Activated CD8-positive, alpha-beta memory T cell treated with anti-CD3 and anti-CD28 coated beads, Interleukin-2, amount 50 U/mL, for 1 hour (primary cell): ENCODE measurements around the gene ADAMTS19.
"Not testable (repeated sequence)": the region's sequence is repeated elsewhere in the genome, so short reads cannot be mapped to it uniquely, and the experiment has no call there.

Experiments used
- DNase-seq: peaks from one replicate; pipeline ENCODE4 v3.0.0-alpha.2; 2020; ENCODE audit errors: extremely low read depth

The ADAMTS19 gene, protein sequence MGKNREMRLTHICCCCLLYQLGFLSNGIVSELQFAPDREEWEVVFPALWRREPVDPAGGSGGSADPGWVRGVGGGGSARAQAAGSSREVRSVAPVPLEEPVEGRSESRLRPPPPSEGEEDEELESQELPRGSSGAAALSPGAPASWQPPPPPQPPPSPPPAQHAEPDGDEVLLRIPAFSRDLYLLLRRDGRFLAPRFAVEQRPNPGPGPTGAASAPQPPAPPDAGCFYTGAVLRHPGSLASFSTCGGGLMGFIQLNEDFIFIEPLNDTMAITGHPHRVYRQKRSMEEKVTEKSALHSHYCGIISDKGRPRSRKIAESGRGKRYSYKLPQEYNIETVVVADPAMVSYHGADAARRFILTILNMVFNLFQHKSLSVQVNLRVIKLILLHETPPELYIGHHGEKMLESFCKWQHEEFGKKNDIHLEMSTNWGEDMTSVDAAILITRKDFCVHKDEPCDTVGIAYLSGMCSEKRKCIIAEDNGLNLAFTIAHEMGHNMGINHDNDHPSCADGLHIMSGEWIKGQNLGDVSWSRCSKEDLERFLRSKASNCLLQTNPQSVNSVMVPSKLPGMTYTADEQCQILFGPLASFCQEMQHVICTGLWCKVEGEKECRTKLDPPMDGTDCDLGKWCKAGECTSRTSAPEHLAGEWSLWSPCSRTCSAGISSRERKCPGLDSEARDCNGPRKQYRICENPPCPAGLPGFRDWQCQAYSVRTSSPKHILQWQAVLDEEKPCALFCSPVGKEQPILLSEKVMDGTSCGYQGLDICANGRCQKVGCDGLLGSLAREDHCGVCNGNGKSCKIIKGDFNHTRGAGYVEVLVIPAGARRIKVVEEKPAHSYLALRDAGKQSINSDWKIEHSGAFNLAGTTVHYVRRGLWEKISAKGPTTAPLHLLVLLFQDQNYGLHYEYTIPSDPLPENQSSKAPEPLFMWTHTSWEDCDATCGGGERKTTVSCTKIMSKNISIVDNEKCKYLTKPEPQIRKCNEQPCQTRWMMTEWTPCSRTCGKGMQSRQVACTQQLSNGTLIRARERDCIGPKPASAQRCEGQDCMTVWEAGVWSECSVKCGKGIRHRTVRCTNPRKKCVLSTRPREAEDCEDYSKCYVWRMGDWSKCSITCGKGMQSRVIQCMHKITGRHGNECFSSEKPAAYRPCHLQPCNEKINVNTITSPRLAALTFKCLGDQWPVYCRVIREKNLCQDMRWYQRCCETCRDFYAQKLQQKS

GRCh38 chr5:129459777-129460671, at the start of gene ADAMTS19:
Gene ADAMTS19, plus strand, starts transcription at chr5:129460298. Its CDS starts 94 bp downstream, at chr5:129460392.
- DNase-seq = no peak

DNA sequence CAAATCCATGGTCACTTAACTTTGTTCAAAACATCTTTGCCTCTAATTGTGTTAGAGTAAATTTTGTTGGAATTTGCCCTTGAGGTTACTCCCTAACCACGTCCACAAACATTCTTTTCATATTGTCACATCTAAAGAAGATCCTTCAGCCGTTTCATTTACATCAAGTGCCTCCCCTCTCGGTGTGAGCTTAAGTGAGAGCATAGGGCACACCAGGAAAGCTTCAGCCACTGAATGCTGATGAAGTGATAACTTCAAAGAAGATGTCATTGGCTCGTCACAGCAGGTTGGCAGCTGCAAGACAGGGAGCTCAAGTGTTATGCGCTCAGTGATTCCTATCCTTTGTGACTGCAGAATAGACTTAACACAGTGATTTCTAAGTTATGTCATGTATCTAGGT, 49.6 kb upstream of the ADAMTS19 start:
- DNase-seq = no peak

DNA sequence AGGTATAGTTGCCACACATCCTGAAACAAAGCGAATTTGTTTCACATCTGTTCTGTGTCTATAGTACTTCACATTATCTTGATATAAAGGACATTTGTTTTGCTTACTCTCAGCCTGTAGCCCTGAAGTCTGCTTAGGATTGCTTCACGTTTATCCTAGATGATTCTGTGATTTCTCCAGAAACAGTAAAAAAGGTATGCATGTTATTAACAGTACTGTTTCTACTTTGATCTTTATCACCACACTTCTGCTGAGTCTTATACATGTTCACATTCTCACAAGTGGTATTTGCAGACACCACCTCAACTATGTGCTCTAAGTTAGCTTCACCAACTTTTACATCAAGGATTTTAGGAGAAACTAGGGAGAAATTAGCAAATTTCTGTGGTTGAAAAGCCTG, 47.4 kb upstream of the ADAMTS19 start:
- no peak for DNase-seq

- DNase-seq = no peak
Observed at GRCh38 chr5:129413570-129413969, 46.5 kb upstream of the ADAMTS19 start.

DNA sequence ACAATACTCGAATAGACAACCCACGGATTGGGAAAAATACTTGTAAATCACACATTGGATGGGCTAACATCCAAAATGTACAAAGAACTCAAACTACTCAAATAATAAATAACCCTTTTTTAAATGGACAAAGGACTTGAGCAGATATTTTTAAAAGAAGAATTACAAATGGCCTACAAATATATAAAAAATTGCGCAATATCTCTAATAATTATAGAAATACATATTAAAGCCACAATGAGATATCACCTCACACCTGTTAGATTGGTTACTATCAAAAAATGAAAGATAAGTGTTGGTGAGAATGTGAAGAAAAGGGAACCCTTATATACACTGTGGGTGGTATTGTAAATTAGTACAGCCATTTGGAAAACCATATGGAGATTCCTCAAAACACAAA, 40.8 kb upstream of the ADAMTS19 start:
- no peak for DNase-seq

GRCh38 chr5:129425031-129425430, 35.1 kb upstream of the ADAMTS19 start:
- DNase-seq = no peak

- no peak for DNase-seq
Observed at GRCh38 chr5:129426071-129426470, 34.0 kb upstream of the ADAMTS19 start.

DNA sequence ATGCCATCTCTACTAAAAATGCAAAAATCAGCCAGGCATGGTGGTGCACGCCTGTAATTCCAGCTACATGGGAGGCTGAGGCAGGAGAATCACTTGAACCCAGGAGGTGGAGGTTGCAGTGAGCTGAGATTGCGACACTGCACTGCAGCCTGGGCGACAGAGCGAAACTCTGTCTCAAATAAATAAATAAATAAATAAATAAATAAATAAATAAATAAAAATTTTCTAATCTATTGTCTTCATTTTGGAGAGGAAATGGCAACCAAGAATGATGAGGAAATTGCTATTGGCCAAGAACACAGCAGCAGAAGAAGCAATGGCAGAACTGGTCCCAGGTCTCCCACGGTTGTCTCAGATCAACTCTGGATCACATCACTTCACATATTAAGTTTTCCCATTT, 31.5 kb upstream of the ADAMTS19 start:
- DNase-seq = not testable (repeated sequence)

- DNase-seq = no peak
Observed at GRCh38 chr5:129431406-129431805, 28.7 kb upstream of the ADAMTS19 start.

GRCh38 chr5:129438322-129438721, 21.8 kb upstream of the ADAMTS19 start:
- DNase-seq = no peak

GRCh38 chr5:129440424-129440823, 19.7 kb upstream of the ADAMTS19 start:
- no peak for DNase-seq

DNA sequence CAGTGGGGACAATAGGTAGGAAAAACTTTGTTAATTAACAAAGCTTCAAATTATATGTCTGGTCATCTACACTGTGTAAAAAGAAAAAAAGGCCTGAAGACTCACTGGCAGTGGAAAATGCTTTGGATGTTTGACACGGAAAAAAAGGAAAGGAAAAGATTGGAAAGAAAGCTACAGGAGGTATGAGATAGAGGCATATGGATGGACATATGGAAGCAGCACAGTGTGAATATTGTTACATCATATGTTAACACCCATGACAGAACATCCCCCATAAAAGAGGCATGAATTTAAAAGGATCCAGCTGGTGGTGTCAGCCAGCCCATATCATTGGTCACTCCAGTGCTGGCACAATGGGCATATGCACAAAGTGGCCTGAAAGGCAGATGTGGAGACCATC, 19.0 kb upstream of the ADAMTS19 start:
- DNase-seq = no peak

DNA sequence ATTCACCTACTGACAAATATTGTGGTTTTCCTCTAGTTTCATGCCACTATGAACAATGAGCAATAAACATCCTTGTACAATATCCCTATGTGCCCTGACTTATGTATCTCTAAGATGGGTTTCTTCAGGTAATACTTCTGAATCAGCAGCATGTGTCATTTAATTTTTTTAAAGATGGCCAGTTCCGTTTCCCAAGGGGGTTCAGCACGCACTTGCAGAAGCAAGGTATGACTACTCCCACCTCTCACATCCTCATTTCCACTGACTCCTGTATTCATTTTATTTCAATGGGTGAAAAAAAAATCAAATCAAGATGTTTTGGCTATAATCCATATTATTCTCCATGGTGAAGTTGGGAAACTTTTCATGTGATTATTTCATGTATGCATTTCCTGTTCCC, 14.7 kb upstream of the ADAMTS19 start:
- no peak for DNase-seq

DNA sequence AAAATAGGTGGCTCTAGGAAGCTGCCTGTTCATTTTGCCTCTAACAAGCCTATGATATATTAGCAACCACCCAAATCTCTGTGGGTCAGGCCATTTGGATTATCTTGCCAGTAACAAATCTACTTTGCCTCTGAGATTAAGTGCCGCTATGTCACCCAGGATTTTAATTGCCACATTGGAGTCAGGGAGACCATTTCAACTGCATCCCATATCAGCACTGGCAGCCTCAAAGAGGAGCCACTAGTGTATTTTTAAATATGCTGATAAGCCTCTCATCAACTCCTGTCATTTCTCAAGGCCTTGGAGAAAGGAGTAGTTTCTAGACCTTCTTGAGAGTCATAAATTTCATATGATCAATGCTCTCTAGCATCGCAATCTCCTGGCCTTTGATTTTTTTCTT, 12.1 kb upstream of the ADAMTS19 start:
- DNase-seq = no peak

DNA sequence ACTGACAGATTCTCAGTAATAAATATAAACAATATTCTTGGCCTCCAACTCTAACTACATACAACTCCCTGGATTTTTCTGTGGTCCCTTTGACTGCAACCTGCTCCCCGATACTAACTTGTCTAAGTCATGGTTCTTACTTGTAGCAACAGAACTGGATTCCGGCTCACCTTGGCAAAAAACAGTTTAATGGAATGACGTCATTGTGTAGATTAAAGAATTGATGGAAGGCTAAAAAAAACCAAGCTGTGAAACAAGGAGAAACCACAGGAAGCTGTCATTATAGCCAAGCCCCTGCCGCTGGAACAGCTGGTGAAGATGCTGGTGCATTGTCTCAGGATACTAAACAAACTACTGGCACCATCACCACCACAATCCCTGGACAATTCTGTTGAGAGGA, 11.4 kb upstream of the ADAMTS19 start:
- no peak for DNase-seq

DNA sequence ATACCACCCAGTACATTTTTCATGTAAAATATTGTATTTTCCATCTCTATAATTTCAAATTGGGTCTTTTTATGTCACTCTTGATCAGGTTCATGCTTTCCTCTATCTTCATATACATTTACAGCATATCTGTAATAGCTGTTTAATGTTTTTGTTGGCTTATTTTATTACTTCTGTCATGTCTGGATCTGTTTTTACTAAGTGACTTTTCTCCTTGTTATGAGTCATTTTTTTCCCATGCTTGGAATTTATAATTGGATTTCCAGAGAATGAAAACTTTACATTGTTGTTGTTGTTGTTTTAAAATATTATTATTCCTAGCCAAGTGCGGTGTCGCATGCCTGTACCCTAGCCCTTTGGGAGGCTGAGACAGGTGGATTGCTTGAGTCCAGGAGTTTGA, 5.6 kb upstream of the ADAMTS19 start:
- DNase-seq = no peak

DNA sequence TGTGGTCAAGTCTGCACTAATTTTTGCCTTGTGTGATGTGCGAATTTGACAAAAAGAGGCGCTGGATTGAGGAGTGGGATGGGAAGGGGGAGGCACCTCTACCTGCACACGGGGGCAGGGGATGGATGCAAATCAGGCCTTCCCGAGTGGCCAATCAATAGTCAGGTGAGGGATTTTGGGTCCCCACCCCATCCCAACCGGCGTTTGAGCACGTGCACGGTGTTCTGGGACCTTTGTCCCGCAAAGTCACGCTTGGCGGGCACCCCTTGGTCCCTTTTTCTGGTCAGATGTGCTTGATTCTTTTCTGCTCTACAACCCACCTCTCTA, 685 bp upstream of the ADAMTS19 start:
- DNase-seq = no peak

- DNase-seq = no peak
Observed at GRCh38 chr5:129460672-129460935, 506 bp downstream of the ADAMTS19 start.

DNA sequence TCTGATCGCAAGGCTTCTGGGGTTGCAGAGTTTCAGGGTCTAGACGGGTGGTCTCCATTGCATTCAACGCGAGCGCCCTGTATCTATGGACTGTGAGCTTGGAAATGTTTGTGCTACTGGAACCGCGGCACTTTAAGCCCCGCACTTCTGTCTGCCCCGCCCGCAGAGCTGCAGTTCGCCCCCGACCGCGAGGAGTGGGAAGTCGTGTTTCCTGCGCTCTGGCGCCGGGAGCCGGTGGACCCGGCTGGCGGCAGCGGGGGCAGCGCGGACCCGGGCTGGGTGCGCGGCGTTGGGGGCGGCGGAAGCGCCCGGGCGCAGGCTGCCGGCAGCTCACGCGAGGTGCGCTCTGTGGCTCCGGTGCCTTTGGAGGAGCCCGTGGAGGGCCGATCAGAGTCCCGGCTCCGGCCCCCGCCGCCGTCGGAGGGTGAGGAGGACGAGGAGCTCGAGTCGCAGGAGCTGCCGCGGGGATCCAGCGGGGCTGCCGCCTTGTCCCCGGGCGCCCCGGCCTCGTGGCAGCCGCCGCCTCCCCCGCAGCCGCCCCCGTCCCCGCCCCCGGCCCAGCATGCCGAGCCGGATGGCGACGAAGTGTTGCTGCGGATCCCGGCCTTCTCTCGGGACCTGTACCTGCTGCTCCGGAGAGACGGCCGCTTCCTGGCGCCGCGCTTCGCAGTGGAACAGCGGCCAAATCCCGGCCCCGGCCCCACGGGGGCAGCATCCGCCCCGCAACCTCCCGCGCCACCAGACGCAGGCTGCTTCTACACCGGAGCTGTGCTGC, 1.0 kb downstream of the ADAMTS19 start:
- DNase-seq = no peak

DNA sequence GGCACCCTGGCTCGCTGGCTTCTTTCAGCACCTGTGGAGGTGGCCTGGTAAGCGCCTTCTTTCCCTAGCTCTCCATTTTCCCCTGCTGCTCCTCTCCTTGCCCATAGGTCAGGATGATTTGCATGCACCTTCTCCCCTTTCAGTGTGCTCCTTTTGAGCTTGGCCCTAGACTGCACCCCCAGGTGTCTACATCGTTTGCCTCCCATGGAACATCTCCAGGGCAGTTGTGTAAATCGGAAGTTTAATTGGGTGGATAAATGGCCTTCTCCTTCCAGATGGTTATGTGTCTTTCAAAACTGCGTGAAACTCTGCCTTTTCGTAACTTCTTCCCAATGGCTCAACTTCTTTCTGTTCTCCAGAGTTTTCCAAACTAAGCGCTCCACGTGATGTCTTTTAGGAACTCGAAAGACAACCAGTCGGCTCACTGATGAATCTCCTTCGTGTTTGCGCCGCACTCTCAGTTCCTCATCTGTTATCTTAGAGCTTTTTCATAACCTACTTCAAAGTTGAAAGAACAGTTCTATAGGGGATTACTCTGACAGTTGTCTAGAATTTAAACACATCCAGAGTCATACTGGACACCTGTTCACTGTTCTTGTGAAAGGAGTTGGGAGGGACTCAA, 1.7 kb downstream of the ADAMTS19 start:
- no peak for DNase-seq
